ENCODE results near the gene PAGE1.

The PAGE1 gene

DNA sequence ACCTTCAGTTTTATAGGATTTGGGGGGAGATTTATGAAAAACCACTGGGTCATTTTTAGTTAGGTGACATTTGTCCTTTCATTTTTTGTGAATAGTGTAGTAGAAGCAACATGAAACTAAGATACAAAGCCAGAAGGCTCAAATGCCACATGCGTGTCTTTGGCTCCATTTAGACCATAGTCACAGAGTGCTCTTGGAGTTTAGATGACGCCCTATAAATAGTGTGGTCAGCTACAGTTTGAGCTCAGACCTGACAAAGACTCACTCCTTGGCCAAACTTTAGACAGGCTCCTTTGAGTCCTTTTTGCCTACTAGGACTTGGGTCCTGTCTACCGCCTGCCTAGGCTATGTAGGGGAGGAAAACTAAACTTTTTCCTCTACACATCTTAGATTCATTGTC is 16.8 kb upstream of the PAGE1 start:
- DNase-seq (ENCODE audit: low read depth), result no peak
- TF ChIP-seq, protein P1, sequence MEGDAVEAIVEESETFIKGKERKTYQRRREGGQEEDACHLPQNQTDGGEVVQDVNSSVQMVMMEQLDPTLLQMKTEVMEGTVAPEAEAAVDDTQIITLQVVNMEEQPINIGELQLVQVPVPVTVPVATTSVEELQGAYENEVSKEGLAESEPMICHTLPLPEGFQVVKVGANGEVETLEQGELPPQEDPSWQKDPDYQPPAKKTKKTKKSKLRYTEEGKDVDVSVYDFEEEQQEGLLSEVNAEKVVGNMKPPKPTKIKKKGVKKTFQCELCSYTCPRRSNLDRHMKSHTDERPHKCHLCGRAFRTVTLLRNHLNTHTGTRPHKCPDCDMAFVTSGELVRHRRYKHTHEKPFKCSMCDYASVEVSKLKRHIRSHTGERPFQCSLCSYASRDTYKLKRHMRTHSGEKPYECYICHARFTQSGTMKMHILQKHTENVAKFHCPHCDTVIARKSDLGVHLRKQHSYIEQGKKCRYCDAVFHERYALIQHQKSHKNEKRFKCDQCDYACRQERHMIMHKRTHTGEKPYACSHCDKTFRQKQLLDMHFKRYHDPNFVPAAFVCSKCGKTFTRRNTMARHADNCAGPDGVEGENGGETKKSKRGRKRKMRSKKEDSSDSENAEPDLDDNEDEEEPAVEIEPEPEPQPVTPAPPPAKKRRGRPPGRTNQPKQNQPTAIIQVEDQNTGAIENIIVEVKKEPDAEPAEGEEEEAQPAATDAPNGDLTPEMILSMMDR (IDR thresholded peaks at IDR 0.05; ENCODE audit: low read depth, low read length), result no peak
- no peak for TF ChIP-seq POLR2A (IDR thresholded peaks at IDR 0.05; ENCODE audit: extremely low read depth, insufficient read length)
- no peak for TF ChIP-seq MYC (IDR thresholded peaks at IDR 0.05; ENCODE audit: low read depth, low read length)
- TF ChIP-seq, protein P2, sequence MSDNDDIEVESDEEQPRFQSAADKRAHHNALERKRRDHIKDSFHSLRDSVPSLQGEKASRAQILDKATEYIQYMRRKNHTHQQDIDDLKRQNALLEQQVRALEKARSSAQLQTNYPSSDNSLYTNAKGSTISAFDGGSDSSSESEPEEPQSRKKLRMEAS (IDR thresholded peaks at IDR 0.05; ENCODE audit: low read depth, low read length), result no peak
- H3K4me3 ChIP-seq (ENCODE audit: low read depth, low read length), result no peak overlapping the region

DNA sequence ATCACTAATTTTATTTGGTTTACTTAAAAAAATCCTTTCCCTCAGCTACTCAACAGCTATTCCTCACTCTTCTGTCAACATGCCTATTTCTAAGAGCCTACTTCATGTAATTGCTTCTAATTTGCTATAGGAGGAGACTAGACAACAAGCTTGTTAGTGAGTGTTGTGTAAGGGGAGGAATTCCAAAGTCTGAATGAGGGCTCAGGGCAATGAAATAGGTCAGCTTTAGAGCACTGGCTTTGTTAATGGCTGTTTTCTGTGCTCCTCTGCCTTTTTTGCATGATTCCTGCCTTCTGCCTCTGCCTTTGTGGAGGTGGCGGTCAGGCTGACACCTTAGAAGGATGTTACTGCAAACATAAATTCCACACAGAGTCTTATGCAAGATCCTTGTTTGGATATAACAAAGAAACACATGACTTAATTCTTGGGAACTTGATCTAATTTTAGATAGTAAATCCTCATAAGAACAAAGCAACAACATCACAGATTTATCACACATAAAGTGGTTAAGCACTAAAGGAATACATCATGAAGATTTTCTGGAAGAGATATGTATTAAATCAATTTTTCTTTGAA is 15.0 kb upstream of the PAGE1 start:
- DNase-seq (ENCODE audit: low read depth), result no peak
- no peak overlapping the region for H3K4me3 ChIP-seq (ENCODE audit: low read depth, low read length)

DNA sequence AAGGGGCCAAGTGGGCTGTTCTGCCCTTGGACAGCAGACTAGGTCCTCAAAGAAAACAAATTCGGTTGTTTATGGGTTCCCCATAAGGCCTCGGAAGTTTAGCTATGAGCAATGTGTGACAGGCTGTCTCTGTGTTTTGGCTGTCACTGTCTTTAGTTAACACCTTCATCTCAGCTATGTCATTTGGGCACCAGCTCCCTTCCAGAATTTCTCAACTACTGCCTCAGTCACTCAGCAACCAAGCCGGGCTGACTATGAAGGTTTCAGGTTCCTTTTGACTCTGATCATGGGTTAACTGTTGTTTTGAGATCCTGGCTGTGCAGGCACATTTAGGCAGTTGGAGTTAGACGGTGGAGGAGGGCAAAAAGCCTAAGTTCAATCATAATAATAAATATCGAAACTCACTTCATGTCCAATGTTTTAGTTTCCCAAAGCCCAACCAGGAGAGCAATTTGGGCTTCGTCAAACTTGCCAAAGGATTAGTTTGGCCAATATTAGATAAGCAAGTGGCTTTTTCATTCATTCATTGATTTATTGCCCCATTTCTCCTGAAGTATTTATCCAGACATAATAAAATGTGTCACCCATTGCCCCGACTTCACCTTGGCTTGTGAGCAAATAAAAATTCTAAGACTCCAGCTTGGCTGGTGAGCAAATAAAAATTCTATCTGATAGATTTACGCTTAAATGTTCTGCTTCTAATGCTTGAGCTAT is 9.1 kb upstream of the PAGE1 start:
- H3K4me3 ChIP-seq (ENCODE audit: low read depth, low read length), result no peak overlapping the region
- no peak for DNase-seq (ENCODE audit: low read depth)
- TF ChIP-seq POLR2A (IDR thresholded peaks at IDR 0.05; ENCODE audit: extremely low read depth, insufficient read length) (no peak), MYC (IDR thresholded peaks at IDR 0.05; ENCODE audit: low read depth, low read length) (no peak)
- TF ChIP-seq, protein P1 (IDR thresholded peaks at IDR 0.05; ENCODE audit: low read depth, low read length), result no peak
- TF ChIP-seq, protein P2 (IDR thresholded peaks at IDR 0.05; ENCODE audit: low read depth, low read length), result no peak

More for the DNA sequence above, 15.0 kb upstream of the PAGE1 start:
- TF ChIP-seq, protein P2 (IDR thresholded peaks at IDR 0.05; ENCODE audit: low read depth, low read length), result no peak
- TF ChIP-seq MYC (IDR thresholded peaks at IDR 0.05; ENCODE audit: low read depth, low read length), result no peak
- TF ChIP-seq, protein P1 (IDR thresholded peaks at IDR 0.05; ENCODE audit: low read depth, low read length), result no peak
- no peak for TF ChIP-seq POLR2A (IDR thresholded peaks at IDR 0.05; ENCODE audit: extremely low read depth, insufficient read length)

DNA sequence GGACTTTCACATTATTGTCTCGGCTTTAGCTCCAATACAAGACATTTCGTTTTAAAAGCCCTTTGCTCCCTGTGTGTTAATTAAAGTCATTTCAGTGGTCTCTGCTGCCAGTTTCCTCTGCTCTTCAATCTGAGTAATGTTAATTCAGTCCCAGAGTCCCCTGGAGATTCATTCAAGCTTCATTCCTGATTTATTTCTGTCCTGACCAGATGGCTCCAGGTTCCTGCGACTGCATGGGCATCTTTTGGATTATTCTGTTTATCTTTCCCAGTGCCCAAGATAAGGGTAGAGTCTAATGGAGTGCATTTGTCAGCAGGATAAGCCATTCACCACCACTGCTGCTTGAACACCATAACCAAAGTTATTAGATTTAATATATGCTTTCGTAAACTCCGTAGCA is 6.1 kb upstream of the PAGE1 start:
- TF ChIP-seq, protein P1 (IDR thresholded peaks at IDR 0.05; ENCODE audit: low read depth, low read length), result no peak
- TF ChIP-seq, protein P2 (IDR thresholded peaks at IDR 0.05; ENCODE audit: low read depth, low read length), result no peak
- TF ChIP-seq MYC (IDR thresholded peaks at IDR 0.05; ENCODE audit: low read depth, low read length), result no peak
- no peak for TF ChIP-seq POLR2A (IDR thresholded peaks at IDR 0.05; ENCODE audit: extremely low read depth, insufficient read length)
- no peak for DNase-seq (ENCODE audit: low read depth)
- H3K4me3 ChIP-seq (ENCODE audit: low read depth, low read length), result no peak overlapping the region

DNA sequence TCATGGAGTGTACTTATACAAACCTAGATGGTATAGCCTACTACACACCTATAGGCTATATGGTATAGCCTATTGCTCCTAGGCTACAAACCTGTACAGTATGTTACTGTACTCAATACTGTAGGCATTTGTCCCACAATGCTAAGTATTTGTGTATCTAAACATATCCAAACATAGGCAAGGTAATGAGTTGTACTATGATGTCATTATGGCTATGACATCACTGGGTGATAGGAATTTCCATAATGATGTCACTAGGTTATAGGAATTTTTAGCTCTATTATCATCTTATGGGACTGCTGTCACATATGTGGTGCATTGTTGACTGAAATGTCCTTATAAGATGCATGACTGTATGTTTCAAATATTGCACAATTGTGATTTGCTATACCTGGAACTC is 5.5 kb upstream of the PAGE1 start:
- DNase-seq (ENCODE audit: low read depth), result no peak
- TF ChIP-seq, protein P2 (IDR thresholded peaks at IDR 0.05; ENCODE audit: low read depth, low read length), result no peak
- no peak for TF ChIP-seq POLR2A (IDR thresholded peaks at IDR 0.05; ENCODE audit: extremely low read depth, insufficient read length)
- TF ChIP-seq, protein P1 (IDR thresholded peaks at IDR 0.05; ENCODE audit: low read depth, low read length), result no peak
- no peak overlapping the region for H3K4me3 ChIP-seq (ENCODE audit: low read depth, low read length)

Data from NB4 (cell line).